ENCODE data around the gene AUP1.

AUP1 gene

DNA sequence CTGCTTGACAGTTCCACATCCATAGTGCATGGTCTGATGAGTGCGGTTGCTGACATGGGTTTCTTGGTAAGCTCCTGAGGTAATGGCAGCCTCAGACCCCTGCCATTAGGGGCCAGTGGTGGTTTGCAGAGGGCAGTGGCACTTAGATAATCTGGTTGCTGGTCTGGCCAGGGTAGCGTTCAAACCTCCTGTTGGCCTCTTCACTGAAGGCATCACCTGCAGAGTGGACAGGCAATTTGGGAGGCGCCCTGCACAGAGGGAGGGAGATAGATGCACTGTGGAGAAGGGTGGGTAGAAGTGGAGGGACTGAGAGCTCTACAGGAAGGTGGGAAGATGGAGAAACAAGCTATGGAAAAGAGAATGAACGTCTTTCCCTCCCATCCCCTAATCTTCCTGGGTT lies 4.0 kb upstream of the AUP1 start:
- no peak for DNase-seq

- no peak for DNase-seq
Measured at GRCh38 chr2:74532222-74532621, 2.7 kb upstream of the AUP1 start.

GRCh38 chr2:74531666-74532065 lies 2.2 kb upstream of the AUP1 start:
- DNase-seq = no peak

DNA sequence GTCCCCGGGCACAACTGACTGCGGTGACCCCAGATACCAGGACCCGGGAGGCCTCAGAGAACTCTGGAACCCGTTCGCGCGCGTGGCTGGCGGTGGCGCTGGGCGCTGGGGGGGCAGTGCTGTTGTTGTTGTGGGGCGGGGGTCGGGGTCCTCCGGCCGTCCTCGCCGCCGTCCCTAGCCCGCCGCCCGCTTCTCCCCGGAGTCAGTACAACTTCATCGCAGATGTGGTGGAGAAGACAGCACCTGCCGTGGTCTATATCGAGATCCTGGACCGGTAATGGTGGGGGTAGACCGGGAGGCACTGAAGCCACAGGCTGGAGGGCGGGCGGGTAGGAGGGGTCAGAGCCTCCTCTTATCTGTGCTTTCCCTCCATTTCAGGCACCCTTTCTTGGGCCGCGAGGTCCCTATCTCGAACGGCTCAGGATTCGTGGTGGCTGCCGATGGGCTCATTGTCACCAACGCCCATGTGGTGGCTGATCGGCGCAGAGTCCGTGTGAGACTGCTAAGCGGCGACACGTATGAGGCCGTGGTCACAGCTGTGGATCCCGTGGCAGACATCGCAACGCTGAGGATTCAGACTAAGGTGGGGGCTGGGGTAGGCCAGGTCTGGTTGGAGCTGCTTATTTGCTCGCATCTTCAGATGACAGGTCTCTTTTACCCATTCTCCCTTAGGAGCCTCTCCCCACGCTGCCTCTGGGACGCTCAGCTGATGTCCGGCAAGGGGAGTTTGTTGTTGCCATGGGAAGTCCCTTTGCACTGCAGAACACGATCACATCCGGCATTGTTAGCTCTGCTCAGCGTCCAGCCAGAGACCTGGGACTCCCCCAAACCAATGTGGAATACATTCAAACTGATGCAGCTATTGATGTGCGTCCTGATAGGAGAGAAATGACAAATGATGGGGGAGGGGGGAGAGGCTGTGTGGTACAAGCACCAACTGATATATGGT lies 1.0 kb upstream of the AUP1 start:
- peak in 1 of 4 experiments; percentile 22 for DNase-seq

- DNase-seq = peak in 1 of 4 experiments; percentile 35
Measured at GRCh38 chr2:74528600-74529356, 728 bp downstream of the AUP1 start.

DNA sequence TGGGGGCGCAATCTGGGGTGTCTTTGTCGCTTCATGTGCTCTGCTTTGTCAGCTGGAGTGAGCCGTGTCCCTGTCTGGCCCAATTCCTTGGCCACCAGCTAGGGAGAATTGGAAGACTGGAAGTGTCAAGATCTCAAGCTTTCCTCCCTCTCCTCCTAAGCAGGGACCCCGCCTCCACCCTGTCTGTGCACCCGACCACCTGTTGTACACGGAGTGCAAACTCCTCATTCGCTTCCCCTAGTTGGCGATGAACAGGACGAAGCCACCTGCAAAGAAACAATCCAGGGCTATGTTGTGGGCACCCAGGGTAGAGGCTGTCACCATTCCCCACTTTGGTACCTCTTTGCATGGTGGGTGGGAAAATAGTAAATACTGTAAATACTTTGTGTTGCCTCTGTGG lies 1.8 kb downstream of the AUP1 start:
- DNase-seq = no peak

GRCh38 chr2:74526649-74527230 lies 2.8 kb downstream of the AUP1 start:
- no peak for DNase-seq

- DNase-seq = no peak
Measured at GRCh38 chr2:74525717-74526648, 3.5 kb downstream of the AUP1 start, which contains the start of gene DQX1. DQX1 (minus strand) TSS chr2:74526231; CDS start chr2:74525729, 502 bp downstream.

- DNase-seq = no peak
Measured at GRCh38 chr2:74524955-74525716, 4.4 kb downstream of the AUP1 start.

- no peak for DNase-seq
Measured at GRCh38 chr2:74524005-74524404, 5.5 kb downstream of the AUP1 start.

GRCh38 chr2:74522516-74522915 lies 7.0 kb downstream of the AUP1 start:
- no peak for DNase-seq

- no peak for DNase-seq
Measured at GRCh38 chr2:74516650-74517049, 12.9 kb downstream of the AUP1 start.

GRCh38 chr2:74515981-74516633 lies 13.4 kb downstream of the AUP1 start:
- peak in 3 of 4 experiments; percentile 22 to 65 (median 40) for DNase-seq

GRCh38 chr2:74515271-74515980 lies 14.1 kb downstream of the AUP1 start:
- no peak for DNase-seq

DNA sequence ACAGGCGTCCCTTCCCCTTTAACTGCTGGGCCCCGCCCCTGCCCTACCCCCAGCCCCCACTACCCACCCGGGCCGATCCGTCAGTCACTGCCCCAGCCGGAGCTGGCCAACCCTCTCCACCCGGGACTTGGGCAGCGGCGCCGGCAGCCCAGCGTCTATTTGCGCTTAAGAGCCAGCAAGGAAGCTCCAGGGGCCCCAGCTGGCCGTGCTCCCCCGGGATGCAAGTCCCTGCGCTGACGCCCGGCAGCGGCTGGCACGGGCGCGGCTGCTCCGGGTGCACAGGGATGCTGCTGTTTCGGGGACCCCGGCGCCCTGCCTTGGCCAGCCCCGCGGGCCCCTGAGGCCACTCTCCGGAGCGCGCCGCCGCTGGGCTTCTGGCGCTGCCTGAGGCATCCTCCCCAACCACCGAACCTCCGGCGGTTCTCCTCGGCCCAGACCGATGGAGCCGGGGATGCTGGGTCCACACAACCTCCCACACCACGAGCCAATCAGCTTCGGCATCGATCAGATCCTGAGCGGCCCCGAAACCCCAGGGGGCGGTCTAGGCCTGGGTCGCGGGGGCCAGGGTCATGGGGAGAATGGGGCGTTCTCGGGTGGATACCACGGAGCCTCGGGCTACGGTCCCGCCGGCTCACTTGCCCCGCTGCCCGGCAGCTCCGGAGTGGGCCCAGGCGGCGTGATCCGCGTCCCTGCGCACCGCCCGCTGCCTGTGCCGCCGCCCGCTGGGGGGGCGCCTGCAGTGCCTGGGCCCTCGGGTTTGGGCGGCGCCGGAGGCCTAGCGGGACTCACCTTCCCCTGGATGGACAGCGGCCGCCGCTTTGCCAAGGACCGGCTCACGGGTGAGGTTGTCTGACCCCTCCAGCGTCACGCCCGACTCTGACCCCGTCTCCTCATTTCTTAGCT lies 14.9 kb downstream of the AUP1 start, which contains the start of gene TLX2:
TSS of gene TLX2 (plus strand) at position 83 of the 903 bp plus-strand sequence. CDS start at position 440, 357 bp downstream.
- no peak for DNase-seq

DNA sequence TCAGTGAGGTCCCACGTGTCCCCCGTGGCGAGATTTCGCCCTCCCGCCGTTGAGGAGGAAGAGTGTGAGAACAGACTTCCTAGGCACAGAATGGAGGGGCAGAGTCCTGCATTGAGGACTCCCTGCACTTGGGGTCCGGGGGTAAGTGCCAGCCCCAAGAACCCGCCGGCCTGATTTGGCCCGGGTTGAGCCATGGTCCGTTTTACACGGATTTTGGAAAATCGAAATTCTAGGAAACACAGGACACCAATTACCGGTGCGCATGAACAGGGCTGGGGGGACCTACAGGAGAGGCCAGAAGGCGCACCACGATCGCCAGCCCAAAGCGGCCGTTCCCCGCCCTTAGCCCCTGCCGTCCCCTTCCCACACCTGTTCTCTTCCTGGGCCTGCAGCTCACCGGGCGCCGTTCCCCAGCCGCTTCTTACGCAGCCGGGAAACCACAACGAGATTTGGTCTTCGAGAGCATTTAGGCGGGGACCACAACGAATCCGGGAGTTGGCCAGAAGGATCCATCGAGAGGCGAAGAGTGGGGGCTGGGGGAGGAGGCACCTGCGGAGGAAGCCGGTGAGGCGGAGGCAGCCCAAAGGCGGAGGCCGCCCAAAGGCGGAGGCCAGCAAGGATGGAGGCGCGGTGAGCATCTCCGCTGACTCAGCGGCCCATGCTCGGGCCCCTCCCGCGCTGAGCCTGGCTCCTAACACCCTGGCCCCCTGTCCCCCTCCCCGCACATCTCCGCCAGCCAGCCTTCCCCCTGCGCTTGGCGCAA lies 15.7 kb downstream of the AUP1 start:
- peak in 1 of 4 experiments; percentile 13 for DNase-seq

- DNase-seq = no peak
Measured at GRCh38 chr2:74512744-74513604, 16.5 kb downstream of the AUP1 start.

Data from activated naive CD4-positive, alpha-beta T cell (primary cell).